Measurements from ENCODE around the gene TNFRSF12A.

GRCh38 chr16:2985462-2985861 is 34.7 kb upstream of the TNFRSF12A start:
- TF ChIP-seq CTCF (conservative IDR thresholded peaks at IDR 0.05; ENCODE audit: low read depth, low read length) = no peak
- TF ChIP-seq MAFK (IDR thresholded peaks at IDR 0.05; ENCODE audit: low read depth, low read length) = no peak
- no peak for TF ChIP-seq RCOR1 (IDR thresholded peaks at IDR 0.05; ENCODE audit: insufficient replicate concordance, low read length)
- no peak for TF ChIP-seq RAD21 (IDR thresholded peaks at IDR 0.05; ENCODE audit: low read length)
- TF ChIP-seq FOS (IDR thresholded peaks at IDR 0.05; ENCODE audit: low read depth, low read length) = no peak
- no peak for TF ChIP-seq POLR2A (IDR thresholded peaks at IDR 0.05; ENCODE audit: low read depth, low read length)
- TF ChIP-seq SMC3 (IDR thresholded peaks at IDR 0.05; ENCODE audit: low read depth, low read length) = no peak

Data from IMR-90 (cell line).